Stimulated activated CD8-positive, alpha-beta memory T cell treated with anti-CD3 and anti-CD28 coated beads, Interleukin-7, amount 100 ng/mL, for 48 hours (primary cell): ENCODE measurements around the gene SYCP3.

ENCODE experiments used
- DNase-seq, 2 donors: peaks; one replicate each; pipeline ENCODE4 v3.0.0-alpha.2; 2020; ENCODE audit warnings: low read depth in 1 of 2; ENCODE audit errors: extremely low read depth in 1 of 2

SYCP3 gene

GRCh38 chr12:101738920-101739665 lies at the start of gene SYCP3:
Gene SYCP3, minus strand, starts transcription at chr12:101739462. Its CDS starts 1,527 bp downstream, at chr12:101737935.
- DNase-seq: no peak

GRCh38 chr12:101785671-101786070 lies 46.4 kb upstream of the SYCP3 start:
- DNase-seq: no peak

GRCh38 chr12:101784376-101784775 lies 45.1 kb upstream of the SYCP3 start:
- no peak for DNase-seq

- no peak for DNase-seq
These were observed 44.6 kb upstream of the SYCP3 start for GRCh38 chr12:101783838-101784237.

GRCh38 chr12:101783150-101783549 lies 43.9 kb upstream of the SYCP3 start:
- no peak for DNase-seq

GRCh38 chr12:101782273-101782731 lies 43.0 kb upstream of the SYCP3 start:
- no peak for DNase-seq

GRCh38 chr12:101781834-101782233 lies 42.6 kb upstream of the SYCP3 start:
- no peak for DNase-seq

- DNase-seq: no peak
These were observed 41.3 kb upstream of the SYCP3 start for GRCh38 chr12:101780599-101780998.

- DNase-seq: no peak
These were observed 40.4 kb upstream of the SYCP3 start for GRCh38 chr12:101779626-101780025.

- DNase-seq: no peak
These were observed 39.9 kb upstream of the SYCP3 start for GRCh38 chr12:101779200-101779599.

- no peak for DNase-seq
These were observed 38.7 kb upstream of the SYCP3 start for GRCh38 chr12:101777978-101778377.

GRCh38 chr12:101777485-101777884 lies 38.2 kb upstream of the SYCP3 start:
- DNase-seq: no peak

GRCh38 chr12:101775816-101776215 lies 36.6 kb upstream of the SYCP3 start:
- no peak for DNase-seq

- peak in 1 of 2 donors; percentile 17 for DNase-seq
These were observed 34.4 kb upstream of the SYCP3 start for GRCh38 chr12:101773650-101774162.

- DNase-seq: no peak
These were observed 32.9 kb upstream of the SYCP3 start for GRCh38 chr12:101772012-101772775.

- no peak for DNase-seq
These were observed 30.6 kb upstream of the SYCP3 start for GRCh38 chr12:101769865-101770264.

- no peak for DNase-seq
These were observed 29.5 kb upstream of the SYCP3 start for GRCh38 chr12:101768781-101769180.

- no peak for DNase-seq
These were observed 28.3 kb upstream of the SYCP3 start for GRCh38 chr12:101767537-101767936.

GRCh38 chr12:101764051-101764792 lies 25.0 kb upstream of the SYCP3 start:
- DNase-seq: no peak

GRCh38 chr12:101763246-101763931 lies 24.1 kb upstream of the SYCP3 start:
- DNase-seq: no peak

- DNase-seq: no peak
These were observed 22.5 kb upstream of the SYCP3 start for GRCh38 chr12:101761781-101762180.
